Mucosa of descending colon (tissue), 3 donors: ENCODE data around the gene HADHA. TPM values are rescaled to one million over a fixed set of nuclear protein-coding genes. Genes with fewer than 3 reads are reported as not detected.

ENCODE experiments used
- ATAC-seq: fragments of 200-7000 bp; cut with Tn5 transposase; one replicate; pipeline ENCODE4 v1.9.1; 2020; ENCODE audit warnings: mild to moderate bottlenecking, moderate library complexity
- DNase-seq, 3 donors: peaks; one replicate each; pipeline ENCODE4 v3.0.0-alpha.2; 2020
- H3K36me3 ChIP-seq: fragments of 200-600 bp; one replicate; pipeline ENCODE4 v1.8.0; 2021; ENCODE audit warnings: low read depth, mild to moderate bottlenecking
- H3K4me1 ChIP-seq: fragments of 200-600 bp; one replicate; pipeline ENCODE4 v1.8.0; 2021; ENCODE audit warnings: low read depth, mild to moderate bottlenecking
- H3K4me3 ChIP-seq: fragments of 200-600 bp; one replicate; pipeline ENCODE4 v1.8.0; 2021; ENCODE audit warnings: mild to moderate bottlenecking
- H3K9me3 ChIP-seq: fragments of 200-600 bp; one replicate; pipeline ENCODE4 v1.8.0; 2021; ENCODE audit warnings: mild to moderate bottlenecking
- intact Hi-C, 2 donors: fragments of 100-400 bp; cut with DNase I in 1 of 2; cut with micrococcal nuclease in 1 of 2; formaldehyde crosslinking; loops; one replicate each; pipeline versions ENCODE4 v1.11.0 to v1.11.1; 2022; cut with DNase I, micrococcal nuclease
- long read RNA-seq, 2 donors: library from polyadenylated mRNA; unstranded; transcript quantifications; one replicate each; pipeline ENCODE4 v2.0.0, GENCODE V29; 2019 to 2021
- total RNA-seq, 3 donors: library from RNA; stranded (reverse); fragmentation: NEBNext Ultra II Directional in 2 of 3; extraction: Animal tissue kit (Norgen Biotek cat#: 25700) in 2 of 3; gene quantifications; one replicate each; pipeline versions ENCODE4 v1.2.1 to v1.2.4, GENCODE V29; 2021 to 2023
- TF ChIP-seq, protein P1 (sequence below): fragments of 200-600 bp; IDR thresholded peaks from one replicate; pipeline ENCODE4 v1.8.0; 2022; ENCODE audit warnings: antibody characterized with exemption, mild to moderate bottlenecking
- donor health status: DM: no; HTN: no; CAD: no; lungs with moderate emphysema.
- donor health status: DM: no; HTN: no; CAD: no.
- donor health status: DM: no; HTN: yes; CAD: no.

Gene HADHA
- 100 to 1,000 TPM; 185 to 252 (median 226) TPM for total RNA-seq
- long read RNA-seq, donor 1, transcript HADHA-211 (19 exons, 2,158 nt): minor isoform, 6 of 462 reads
- long read RNA-seq, donor 1, transcript HADHA-201 (20 exons, 3,037 nt): major isoform, 418 of 462 reads
- long read RNA-seq, donor 1, partial matches to known transcripts: 10 of 462 reads
- long read RNA-seq, donor 1, other reads (novel, unspliced or antisense): 22 of 462 reads
- long read RNA-seq, donor 2, transcript HADHA-201 (20 exons, 3,037 nt): major isoform, 123 of 170 reads
- long read RNA-seq, donor 2, partial matches to known transcripts: 44 of 170 reads
- long read RNA-seq, donor 2, other reads (novel, unspliced or antisense): 3 of 170 reads

DNA sequence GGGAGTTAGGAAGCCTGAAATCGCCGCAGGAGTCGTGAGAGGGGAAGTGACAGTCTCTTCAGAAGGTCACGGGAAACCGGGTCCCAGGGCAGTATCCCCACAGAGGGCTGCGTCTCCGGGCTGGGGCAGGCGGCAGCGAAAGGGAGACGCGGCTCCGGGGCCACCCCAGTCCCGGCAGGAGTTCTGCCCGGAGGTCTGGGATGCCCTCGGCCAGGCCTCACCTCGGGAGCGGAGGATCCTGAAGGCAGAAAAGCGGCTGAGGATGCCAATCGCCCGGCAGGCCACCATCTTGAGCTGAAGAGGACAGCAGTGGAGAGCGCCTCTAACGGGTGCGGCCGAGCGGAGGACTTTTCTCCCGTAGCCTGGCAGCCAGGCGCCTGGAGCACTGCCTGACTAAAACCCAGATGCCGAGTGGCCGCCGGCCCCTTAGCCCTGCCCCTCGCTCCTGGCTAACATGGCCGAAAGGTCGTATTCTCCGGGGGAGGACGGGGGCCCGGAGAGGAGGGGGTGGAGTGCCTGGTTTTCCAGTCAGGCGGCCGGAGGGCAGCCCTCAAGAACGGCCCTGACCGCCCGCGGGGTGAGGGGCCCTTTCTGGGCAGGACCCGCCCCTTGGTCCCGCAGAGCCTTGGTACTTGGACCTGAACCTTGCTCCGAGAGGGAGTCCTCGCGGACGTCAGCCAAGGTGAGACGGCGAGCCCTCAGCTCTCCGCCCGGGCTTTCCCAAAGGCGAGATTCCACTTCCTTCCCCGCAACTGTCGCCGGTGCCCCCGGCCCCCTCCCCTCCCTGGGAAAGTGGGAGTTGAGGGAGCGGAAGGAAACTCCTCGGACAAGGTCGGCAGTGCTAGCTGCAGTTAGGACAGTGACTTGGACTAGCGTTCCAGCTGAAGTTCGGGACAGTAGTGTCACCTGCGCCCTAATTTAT, at the start of gene HADHA, which contains the start of gene HADHB:
HADHA (minus strand) TSS at position 324 of the 922 bp plus-strand sequence; CDS start at position 288, 36 bp downstream.
HADHB (plus strand) TSS at position 631 of the 922 bp plus-strand sequence. CDS start 9,316 bp downstream, outside the sequence.
- peak; percentile 92 to 95 (median 95) for DNase-seq
- intact Hi-C loops: no loop called here
- peaks cover 31% of the 10 kb centered on the region for H3K4me1 ChIP-seq

DNA sequence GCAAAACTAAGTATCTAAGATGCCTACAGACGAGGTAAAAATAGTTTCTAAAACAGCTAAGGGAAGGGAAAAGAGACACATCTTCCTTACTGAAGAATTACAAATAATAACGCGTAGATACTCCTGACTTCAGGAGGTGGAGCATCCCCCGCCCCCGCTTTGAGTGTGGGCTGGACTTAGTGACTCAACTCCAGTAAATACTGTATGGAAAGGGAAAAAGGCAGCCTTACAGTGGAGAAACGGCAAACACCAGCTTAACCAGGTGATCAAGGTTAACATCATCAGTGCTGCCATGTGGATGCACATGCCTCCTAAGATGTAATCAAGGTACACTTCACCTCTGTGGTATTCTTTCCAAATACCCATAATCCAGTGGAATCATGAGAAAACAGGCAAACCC, 48.2 kb upstream of the HADHA start:
- TF ChIP-seq, protein P1, sequence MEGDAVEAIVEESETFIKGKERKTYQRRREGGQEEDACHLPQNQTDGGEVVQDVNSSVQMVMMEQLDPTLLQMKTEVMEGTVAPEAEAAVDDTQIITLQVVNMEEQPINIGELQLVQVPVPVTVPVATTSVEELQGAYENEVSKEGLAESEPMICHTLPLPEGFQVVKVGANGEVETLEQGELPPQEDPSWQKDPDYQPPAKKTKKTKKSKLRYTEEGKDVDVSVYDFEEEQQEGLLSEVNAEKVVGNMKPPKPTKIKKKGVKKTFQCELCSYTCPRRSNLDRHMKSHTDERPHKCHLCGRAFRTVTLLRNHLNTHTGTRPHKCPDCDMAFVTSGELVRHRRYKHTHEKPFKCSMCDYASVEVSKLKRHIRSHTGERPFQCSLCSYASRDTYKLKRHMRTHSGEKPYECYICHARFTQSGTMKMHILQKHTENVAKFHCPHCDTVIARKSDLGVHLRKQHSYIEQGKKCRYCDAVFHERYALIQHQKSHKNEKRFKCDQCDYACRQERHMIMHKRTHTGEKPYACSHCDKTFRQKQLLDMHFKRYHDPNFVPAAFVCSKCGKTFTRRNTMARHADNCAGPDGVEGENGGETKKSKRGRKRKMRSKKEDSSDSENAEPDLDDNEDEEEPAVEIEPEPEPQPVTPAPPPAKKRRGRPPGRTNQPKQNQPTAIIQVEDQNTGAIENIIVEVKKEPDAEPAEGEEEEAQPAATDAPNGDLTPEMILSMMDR: no peak
- no peak overlapping the region for H3K4me3 ChIP-seq
- DNase-seq: no peak
- no peaks in the 10 kb centered on the region for H3K9me3 ChIP-seq
- intact Hi-C loops: no loop called here
- H3K36me3 ChIP-seq: no peaks in the 10 kb centered on the region
- H3K4me1 ChIP-seq: no peaks in the 10 kb centered on the region
- ATAC-seq: no peak

More for the DNA sequence above, at the start of gene HADHA, which contains the start of gene HADHB:
- Histone ChIP-seq H3K36me3 (no peaks in the 10 kb centered on the region), H3K4me3 (peak within 1 kb of the TSS; percentile 46), H3K9me3 (no peaks in the 10 kb centered on the region)
- TF ChIP-seq, protein P1: peak; percentile 10
- ATAC-seq: peak; percentile 95

DNA sequence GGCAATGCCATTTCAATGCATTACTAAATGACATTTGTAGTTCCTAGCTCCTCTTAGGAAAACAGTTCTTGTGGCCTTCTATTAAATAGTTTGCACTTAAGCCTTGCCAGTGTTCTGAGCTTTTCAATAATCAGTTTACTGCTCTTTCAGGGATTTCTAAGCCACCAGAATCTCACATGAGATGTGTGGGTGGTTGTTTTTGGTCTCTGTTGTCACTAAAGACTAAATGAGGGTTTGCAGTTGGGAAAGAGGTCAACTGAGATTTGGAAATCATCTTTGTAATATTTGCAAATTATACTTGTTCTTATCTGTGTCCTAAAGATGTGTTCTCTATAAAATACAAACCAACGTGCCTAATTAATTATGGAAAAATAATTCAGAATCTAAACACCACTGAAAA, 45.6 kb upstream of the HADHA start:
- no peak for ATAC-seq

DNA sequence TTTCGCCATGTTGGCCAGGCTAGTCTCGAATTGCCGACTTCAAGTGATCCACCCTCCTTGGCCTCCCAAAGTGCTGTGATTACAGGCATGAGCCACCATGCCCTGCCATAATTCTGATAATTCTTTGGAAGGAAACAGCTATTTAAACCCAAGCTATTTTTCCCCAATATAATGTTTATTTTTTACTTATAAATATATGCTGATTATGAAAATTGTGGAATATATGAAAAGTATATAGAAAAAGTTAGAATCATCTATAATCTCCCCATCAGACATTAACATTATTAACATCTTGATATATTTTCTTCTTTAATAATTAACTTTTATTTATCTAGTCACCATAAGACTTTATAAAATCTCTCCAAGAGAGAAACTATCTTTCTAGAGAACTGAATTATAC, 41.5 kb upstream of the HADHA start:
- intact Hi-C loops: no loop called here
- DNase-seq: no peak
- Histone ChIP-seq H3K9me3 (no peaks in the 10 kb centered on the region), H3K36me3 (no peaks in the 10 kb centered on the region), H3K4me3 (no peak overlapping the region), H3K4me1 (no peaks in the 10 kb centered on the region)
- no peak for ATAC-seq
- TF ChIP-seq, protein P1: no peak

More for the DNA sequence above, 45.6 kb upstream of the HADHA start:
- H3K36me3 ChIP-seq: no peaks in the 10 kb centered on the region
- H3K9me3 ChIP-seq: no peaks in the 10 kb centered on the region
- no peak overlapping the region for H3K4me3 ChIP-seq
- no peak for DNase-seq
- TF ChIP-seq, protein P1: no peak
- H3K4me1 ChIP-seq: no peaks in the 10 kb centered on the region
- intact Hi-C loops: no loop called here

DNA sequence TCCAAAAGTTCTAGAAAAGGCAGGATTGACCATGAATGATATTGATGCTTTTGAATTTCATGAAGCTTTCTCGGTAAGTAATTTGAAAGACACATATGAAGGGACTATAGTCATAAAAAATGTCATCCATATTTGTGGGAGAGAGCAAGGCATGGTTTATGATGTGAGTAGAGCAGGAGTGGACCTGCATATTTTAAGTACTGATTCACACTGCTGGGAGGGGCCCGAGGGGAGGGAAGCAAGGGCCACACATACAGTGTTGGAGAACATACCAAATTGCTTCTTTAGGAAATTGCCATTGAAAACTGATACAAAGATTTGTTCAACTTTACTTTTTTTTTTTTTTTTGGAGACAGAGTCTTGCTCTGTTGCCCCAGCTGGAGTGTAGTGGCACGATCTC, 39.7 kb upstream of the HADHA start:
- Histone ChIP-seq H3K4me3 (no peak overlapping the region), H3K36me3 (no peaks in the 10 kb centered on the region), H3K9me3 (no peaks in the 10 kb centered on the region), H3K4me1 (no peaks in the 10 kb centered on the region)
- no peak for DNase-seq
- ATAC-seq: no peak
- TF ChIP-seq, protein P1: no peak
- intact Hi-C loops: no loop called here
